SH-SY5Y (cell line): ENCODE measurements around the gene PLEKHF1.

ENCODE experiments used
- GATA2 ChIP-seq: IDR thresholded peaks from 2 replicates; pipeline ENCODE4 v1.6.1; 2011; ENCODE audit warnings: mild to moderate bottlenecking, low read depth, low read length
- GATA3 ChIP-seq: IDR thresholded peaks from 2 replicates; pipeline ENCODE4 v1.6.1; 2011; ENCODE audit warnings: low read depth, mild to moderate bottlenecking, low read length, moderate library complexity

DNA sequence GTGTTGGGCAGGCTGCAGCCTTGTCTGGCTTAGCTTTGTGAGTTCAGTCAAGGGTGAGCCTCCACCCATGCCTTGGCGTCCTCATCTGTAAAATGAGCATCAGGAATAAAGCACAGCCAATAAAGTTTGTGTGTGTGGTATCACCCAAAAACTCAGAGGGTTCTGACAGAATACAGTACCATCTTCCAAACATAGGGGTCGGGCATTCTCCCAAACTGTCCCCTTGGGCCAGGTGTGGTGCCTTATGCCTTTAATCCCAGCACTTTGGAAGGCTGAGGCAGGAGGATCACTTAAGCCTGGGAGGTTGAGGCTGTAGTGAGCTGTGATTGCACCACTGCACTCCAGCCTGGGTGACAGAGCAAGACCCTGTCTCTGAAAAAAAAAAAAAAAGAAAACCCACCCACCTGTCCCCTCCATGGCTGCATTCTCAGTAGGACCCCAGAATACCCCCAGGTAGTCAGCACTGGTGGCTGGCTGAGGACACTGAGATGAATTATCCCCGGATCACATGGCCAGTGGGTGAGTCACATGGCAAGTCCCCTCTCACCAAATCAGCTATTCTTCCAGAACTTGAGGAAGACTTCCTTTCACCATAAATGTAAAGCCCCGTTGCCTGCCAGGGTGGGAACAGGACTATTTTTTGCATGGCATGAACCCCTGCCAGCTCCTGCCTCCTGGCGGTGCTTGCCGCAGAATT is 40.6 kb upstream of the PLEKHF1 start:
- TF ChIP-seq GATA2 (no peak), GATA3 (no peak)
